Breast epithelium (tissue), 4 donors: ENCODE results near the gene FHOD3. TPM values are rescaled to one million over a fixed set of nuclear protein-coding genes. Genes with fewer than 3 reads are reported as not detected.

Experiments
- DNase-seq, 2 donors: peaks; one replicate each; pipeline ENCODE4 v3.0.0-alpha.2; 2019; ENCODE audit warnings: low spot score in 2 of 2
- H3K27ac ChIP-seq, 2 donors: fragments of 200-600 bp; sonication (generic) in 1 of 2; one replicate each; pipeline ENCODE4 v1.5.1; 2016 to 2019; ENCODE audit warnings: mild to moderate bottlenecking in 1 of 2
- H3K27me3 ChIP-seq, 2 donors: fragments of 200-600 bp; sonication (generic) in 1 of 2; one replicate each; pipeline versions ENCODE4 v1.5.1 to v1.6.0; 2017 to 2019; ENCODE audit warnings: control low read depth in 1 of 2, mild to moderate bottlenecking in 1 of 2
- H3K36me3 ChIP-seq: fragments of 200-600 bp; one replicate; pipeline ENCODE4 v1.5.1; 2019
- H3K4me1 ChIP-seq, 2 donors: fragments of 200-600 bp; sonication (generic); one replicate each; pipeline ENCODE4 v1.5.1; 2016 to 2019; ENCODE audit warnings: control low read depth in 1 of 2
- H3K4me3 ChIP-seq, 3 donors: fragments of 200-600 bp; sonication (generic); 1 replicate in 2 of 3; 2 replicates in 1 of 3; pipeline ENCODE4 v1.5.1; 2016 to 2019; ENCODE audit warnings: mild to moderate bottlenecking in 3 of 3, moderate library complexity in 2 of 3
- H3K9me3 ChIP-seq, 2 donors: fragments of 200-600 bp; sonication (generic) in 1 of 2; one replicate each; pipeline ENCODE4 v1.5.1; 2016 to 2019; ENCODE audit warnings: control low read depth in 1 of 2
- POLR2A ChIP-seq: fragments of 450-650 bp; IDR thresholded peaks from one replicate; pipeline ENCODE4 v1.6.1; 2016; ENCODE audit warnings: antibody characterized with exemption, mild to moderate bottlenecking, moderate library complexity
- POLR2AphosphoS5 ChIP-seq, 3 donors: sonication (generic); formaldehyde crosslinking; IDR thresholded peaks; one replicate each; pipeline ENCODE4 v1.6.1; 2017; ENCODE audit warnings: antibody characterized with exemption in 3 of 3
- intact Hi-C: fragments of 100-400 bp; cut with DNase I; formaldehyde crosslinking; loops from one replicate; pipeline ENCODE4 v1.15.1; 2023; ENCODE audit warnings: low total_unique reads
- total RNA-seq, 3 donors: library from RNA; depleted of rRNA; stranded (reverse); fragments of >200 nt; gene quantifications; one replicate each; pipeline ENCODE4 v1.1.0, GENCODE V29; 2016
- TF ChIP-seq, protein P1 (sequence below), 3 donors: fragments of 450-650 bp; IDR thresholded peaks; one replicate each; pipeline ENCODE4 v1.5.1; 2016 to 2017; ENCODE audit warnings: antibody characterized with exemption in 3 of 3, mild to moderate bottlenecking in 3 of 3, moderate library complexity in 3 of 3

The FHOD3 gene
- total RNA-seq, 3 donors from 2014 or later, result 1.9 to 13.1 (median 13.0) TPM

DNA sequence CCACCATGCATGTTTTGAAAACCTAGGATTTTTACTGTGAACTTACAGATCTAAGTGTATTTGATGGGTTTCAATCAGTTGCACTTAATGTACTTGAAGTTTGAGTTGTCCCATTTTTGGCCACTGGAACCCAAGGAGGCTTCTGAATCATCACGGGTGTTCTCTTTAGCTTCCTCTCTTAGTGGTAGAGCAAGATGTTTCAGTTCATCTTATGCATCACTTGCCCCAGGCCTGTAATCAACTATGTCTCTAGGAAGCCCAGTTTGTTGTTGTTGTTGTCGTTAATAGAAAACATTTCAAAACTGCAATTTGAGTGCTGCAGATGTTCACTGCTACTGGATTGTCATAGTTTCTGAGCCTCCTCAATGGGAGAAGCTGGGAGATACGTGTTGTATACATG lies 97.0 kb downstream of the FHOD3 start:
- Histone ChIP-seq H3K9me3 (peaks cover 0 to 28% of the 10 kb centered on the region in 2 donors), H3K27ac (no peak overlapping the region)
- intact Hi-C loops, result no loop called here

DNA sequence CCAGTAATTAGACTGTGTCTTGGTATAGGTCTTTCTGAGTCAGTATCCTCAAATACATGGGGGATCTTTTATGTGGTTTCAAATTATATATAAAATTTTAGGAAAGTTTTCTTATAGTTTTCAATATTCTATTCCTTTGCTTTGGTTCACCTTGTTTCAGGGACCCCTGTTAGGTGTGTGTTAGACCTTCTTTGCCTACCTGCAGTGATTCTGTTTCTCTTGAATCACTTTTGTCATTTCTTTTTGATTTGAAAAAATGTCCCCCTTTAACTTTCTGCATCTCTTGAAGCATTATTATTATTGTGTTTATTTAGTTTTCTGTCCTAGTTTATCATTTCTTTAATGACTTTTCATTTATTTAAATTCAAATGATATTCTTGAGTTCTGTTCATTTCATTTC lies 98.7 kb downstream of the FHOD3 start:
- H3K9me3 ChIP-seq, result peaks cover 0 to 28% of the 10 kb centered on the region in 2 donors
- H3K27ac ChIP-seq, result no peak overlapping the region
- intact Hi-C loops, result no loop called here
- no peak for DNase-seq
- H3K4me1 ChIP-seq, result no peaks in the 10 kb centered on the region
- TF ChIP-seq POLR2AphosphoS5 (IDR thresholded peaks at IDR 0.05) (no peak), POLR2A (no peak)
- H3K36me3 ChIP-seq, result no peaks in the 10 kb centered on the region
- H3K4me3 ChIP-seq, result no peak overlapping the region
- H3K27me3 ChIP-seq, result no peaks in the 10 kb centered on the region

More for the DNA sequence above, 97.0 kb downstream of the FHOD3 start:
- Histone ChIP-seq H3K4me3 (no peak overlapping the region), H3K36me3 (no peaks in the 10 kb centered on the region), H3K4me1 (no peaks in the 10 kb centered on the region), H3K27me3 (no peaks in the 10 kb centered on the region)
- TF ChIP-seq, protein P1, sequence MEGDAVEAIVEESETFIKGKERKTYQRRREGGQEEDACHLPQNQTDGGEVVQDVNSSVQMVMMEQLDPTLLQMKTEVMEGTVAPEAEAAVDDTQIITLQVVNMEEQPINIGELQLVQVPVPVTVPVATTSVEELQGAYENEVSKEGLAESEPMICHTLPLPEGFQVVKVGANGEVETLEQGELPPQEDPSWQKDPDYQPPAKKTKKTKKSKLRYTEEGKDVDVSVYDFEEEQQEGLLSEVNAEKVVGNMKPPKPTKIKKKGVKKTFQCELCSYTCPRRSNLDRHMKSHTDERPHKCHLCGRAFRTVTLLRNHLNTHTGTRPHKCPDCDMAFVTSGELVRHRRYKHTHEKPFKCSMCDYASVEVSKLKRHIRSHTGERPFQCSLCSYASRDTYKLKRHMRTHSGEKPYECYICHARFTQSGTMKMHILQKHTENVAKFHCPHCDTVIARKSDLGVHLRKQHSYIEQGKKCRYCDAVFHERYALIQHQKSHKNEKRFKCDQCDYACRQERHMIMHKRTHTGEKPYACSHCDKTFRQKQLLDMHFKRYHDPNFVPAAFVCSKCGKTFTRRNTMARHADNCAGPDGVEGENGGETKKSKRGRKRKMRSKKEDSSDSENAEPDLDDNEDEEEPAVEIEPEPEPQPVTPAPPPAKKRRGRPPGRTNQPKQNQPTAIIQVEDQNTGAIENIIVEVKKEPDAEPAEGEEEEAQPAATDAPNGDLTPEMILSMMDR (IDR thresholded peaks at IDR 0.05), result no peak
- TF ChIP-seq POLR2A, result no peak
- TF ChIP-seq POLR2AphosphoS5 (IDR thresholded peaks at IDR 0.05), result no peak
- DNase-seq, result no peak

GRCh38 chr18:36397033-36397432 lies 99.5 kb downstream of the FHOD3 start:
- no peak overlapping the region for H3K4me3 ChIP-seq
- no peak for DNase-seq
- no peaks in the 10 kb centered on the region for H3K4me1 ChIP-seq
- H3K27me3 ChIP-seq, result no peaks in the 10 kb centered on the region
- H3K27ac ChIP-seq, result no peak overlapping the region
- H3K36me3 ChIP-seq, result no peaks in the 10 kb centered on the region
- intact Hi-C loops, result no loop called here
- H3K9me3 ChIP-seq, result peaks cover 0 to 28% of the 10 kb centered on the region in 2 donors
- TF ChIP-seq POLR2AphosphoS5 (IDR thresholded peaks at IDR 0.05), result no peak
- TF ChIP-seq POLR2A, result no peak
- TF ChIP-seq, protein P1 (IDR thresholded peaks at IDR 0.05), result no peak

DNA sequence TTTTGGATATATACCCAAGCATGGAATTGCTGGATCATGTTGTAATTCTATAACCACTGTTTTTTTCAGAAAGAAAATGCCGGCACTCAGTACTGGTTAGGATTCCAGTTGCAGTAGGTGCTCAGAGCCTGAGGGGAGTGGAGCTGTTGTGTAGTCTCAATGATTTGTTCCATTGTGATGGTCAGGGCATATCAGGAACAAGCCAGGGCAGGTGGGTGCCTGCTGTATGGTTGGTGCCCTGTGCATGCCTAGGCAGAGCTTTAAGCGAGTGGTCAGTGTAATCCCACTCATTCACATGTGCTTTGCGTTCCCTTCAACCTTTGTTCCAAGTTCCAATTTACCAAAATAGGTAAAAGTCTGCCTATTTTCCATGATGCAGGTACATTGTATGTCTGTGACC lies 100.9 kb downstream of the FHOD3 start:
- peaks cover 0 to 27% of the 10 kb centered on the region in 2 donors for H3K9me3 ChIP-seq
- no peak overlapping the region for H3K4me3 ChIP-seq
- DNase-seq, result peak in 1 of 2 donors; percentile 72
- intact Hi-C loops, result no loop called here
- TF ChIP-seq, protein P1 (IDR thresholded peaks at IDR 0.05), result no peak
- TF ChIP-seq POLR2A, result no peak
- no peak for TF ChIP-seq POLR2AphosphoS5 (IDR thresholded peaks at IDR 0.05)
- H3K27ac ChIP-seq, result peak overlapping the region; percentile 49 to 77
- H3K36me3 ChIP-seq, result no peaks in the 10 kb centered on the region
- no peaks in the 10 kb centered on the region for H3K27me3 ChIP-seq
- no peaks in the 10 kb centered on the region for H3K4me1 ChIP-seq

DNA sequence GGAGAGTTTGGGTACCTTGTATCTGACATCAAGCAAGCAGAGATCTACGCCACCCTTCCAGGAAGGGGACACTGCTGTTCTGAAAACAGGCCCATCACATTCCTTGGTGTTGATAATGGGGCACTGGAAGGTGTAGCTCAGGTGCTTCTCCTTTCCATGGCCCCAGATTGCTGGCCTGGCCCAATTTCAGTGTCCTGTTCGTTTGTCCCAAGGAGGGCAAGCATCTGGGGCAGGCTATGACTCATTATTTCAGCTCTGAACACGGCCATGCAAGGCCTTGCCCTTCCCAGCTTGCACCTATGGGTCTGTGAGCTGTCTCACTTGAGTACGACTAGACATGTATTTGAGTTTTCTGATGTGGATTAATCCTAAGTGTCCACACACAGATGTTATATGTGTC lies 101.5 kb downstream of the FHOD3 start:
- TF ChIP-seq POLR2A, result no peak
- TF ChIP-seq POLR2AphosphoS5 (IDR thresholded peaks at IDR 0.05), result no peak
- TF ChIP-seq, protein P1 (IDR thresholded peaks at IDR 0.05), result no peak
- Histone ChIP-seq H3K4me3 (no peak overlapping the region), H3K27ac (peak overlapping the region; percentile 49 to 77)

GRCh38 chr18:36401462-36401861 lies 103.9 kb downstream of the FHOD3 start:
- intact Hi-C loops, result no loop called here
- no peak for TF ChIP-seq POLR2AphosphoS5 (IDR thresholded peaks at IDR 0.05)
- TF ChIP-seq, protein P1 (IDR thresholded peaks at IDR 0.05), result no peak
- TF ChIP-seq POLR2A, result no peak
- no peaks in the 10 kb centered on the region for H3K27me3 ChIP-seq
- no peak overlapping the region for H3K4me3 ChIP-seq
- no peaks in the 10 kb centered on the region for H3K36me3 ChIP-seq
- peaks cover 0 to under 1% of the 10 kb centered on the region in 2 donors for H3K9me3 ChIP-seq
- no peaks in the 10 kb centered on the region for H3K4me1 ChIP-seq
- no peak for DNase-seq
- no peak overlapping the region for H3K27ac ChIP-seq

More for the DNA sequence above, 101.5 kb downstream of the FHOD3 start:
- intact Hi-C loops, result no loop called here
- Histone ChIP-seq H3K9me3 (peaks cover 0 to 20% of the 10 kb centered on the region in 2 donors), H3K4me1 (no peaks in the 10 kb centered on the region), H3K27me3 (no peaks in the 10 kb centered on the region), H3K36me3 (no peaks in the 10 kb centered on the region)
- no peak for DNase-seq
